NK-92 (cell line): ENCODE data around the gene CEACAM6.

Source experiments
- DNase-seq: peaks from one replicate; lab custom pipeline; 2025; ENCODE audit not compliant: unreplicated experiment; lab: John Stamatoyannopoulos, UW

CEACAM6 gene

DNA sequence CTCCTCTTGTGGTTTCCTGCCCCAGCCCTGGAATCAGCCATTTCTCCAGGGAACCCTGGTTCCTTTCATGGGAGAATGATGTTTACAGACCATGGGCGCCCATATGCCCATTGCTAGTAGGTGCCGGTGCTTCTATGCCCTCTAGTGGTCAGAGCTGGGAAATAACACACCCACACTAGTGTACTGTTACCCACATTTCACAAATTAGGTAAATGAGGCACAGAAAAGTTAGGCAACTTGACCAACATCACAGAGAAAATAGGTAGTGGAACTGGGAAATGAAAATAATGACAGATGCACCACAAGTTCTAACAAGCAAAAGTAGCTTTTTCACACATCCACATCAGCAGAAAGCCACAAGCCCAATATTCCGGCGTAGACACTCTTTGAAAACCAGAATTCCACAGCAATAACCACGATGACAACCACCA lies 39.7 kb downstream of the CEACAM6 start:
- DNase-seq = no peak

DNA sequence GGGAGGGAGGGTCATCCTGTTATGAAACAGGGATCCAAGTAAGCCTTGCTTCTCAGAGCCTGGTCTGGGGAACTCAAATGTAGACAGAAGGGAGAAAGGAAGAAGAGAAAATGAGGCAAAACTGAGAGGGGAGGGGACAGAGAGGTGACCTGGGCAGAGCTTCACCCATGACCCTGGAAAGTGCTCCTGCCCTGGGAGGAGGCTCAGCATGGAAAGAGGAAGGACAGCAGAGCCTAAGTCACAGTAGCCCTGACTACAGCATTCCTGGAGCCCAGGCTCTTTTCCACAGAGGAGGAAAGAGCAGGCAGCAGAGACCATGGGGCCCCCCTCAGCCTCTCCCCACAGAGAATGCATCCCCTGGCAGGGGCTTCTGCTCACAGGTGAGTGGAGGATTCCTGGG lies 41.0 kb downstream of the CEACAM6 start, which contains the start of gene CEACAM3:
TSS of gene CEACAM3 (plus strand) at position 226 of the 400 bp plus-strand sequence. CDS start at position 317, 91 bp downstream.
- DNase-seq = no peak

DNA sequence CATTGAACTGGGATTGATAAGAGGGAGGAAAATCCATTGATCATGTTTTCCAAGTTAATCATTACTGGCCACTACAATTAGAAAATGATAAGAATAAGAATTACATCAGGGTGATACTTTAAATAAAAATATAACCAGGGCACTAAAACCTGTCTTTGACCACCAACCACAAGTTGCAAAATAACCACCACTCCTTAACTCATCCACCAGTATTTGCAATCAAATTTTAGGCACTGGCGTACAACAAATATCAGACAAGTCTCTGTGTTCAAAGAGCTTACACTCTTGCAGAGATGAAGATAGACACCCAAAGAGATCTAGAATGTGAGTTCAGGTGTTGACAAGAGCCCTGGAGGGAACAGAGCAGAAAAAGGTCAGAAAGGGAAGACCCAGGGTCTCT lies 41.6 kb downstream of the CEACAM6 start:
- DNase-seq = no peak

DNA sequence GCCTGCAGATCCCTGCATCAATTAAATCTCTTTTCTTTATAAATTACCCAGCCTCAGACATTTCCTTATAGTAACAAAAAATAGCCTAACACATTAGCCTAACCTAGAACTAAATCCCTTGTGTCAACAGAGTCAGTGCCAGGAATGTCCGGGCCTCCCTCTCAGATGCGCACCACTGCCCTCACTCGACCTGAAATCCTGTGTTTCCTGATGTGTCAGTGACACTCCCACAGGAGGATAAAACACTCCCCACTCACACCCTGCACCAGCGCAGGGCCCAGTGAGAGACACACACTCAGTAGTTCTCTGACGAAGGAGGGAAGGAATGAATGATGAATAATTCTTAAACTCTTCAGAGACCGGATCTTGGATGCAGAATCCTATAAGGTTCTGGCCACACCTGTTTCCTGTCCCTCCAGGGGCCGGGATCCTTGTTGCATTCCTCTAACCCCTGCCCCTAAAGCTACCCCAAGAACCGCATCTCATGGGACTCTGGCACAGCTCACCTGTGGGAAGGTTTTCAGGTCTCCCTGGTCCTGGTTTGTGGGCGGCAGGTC lies 44.2 kb downstream of the CEACAM6 start:
- DNase-seq = no peak

DNA sequence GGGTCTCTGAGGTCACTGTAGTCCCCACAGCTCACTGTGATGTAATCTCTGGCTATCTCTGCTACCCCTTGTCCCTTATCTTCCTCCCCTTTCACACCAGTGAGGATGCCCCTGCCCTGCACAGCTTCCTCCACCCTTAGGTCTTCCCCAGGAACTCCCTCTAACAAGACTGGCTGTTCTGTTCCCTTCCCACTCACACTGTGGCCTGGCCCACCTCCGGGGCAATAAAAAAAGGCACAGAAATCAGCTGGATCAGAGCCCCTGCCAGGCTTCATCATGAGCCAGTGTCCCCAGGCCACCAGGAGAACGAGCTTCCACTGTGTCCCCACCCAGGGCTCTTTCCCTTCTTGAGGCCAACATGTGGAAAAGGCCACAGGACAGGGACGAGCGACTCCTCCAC lies 45.7 kb downstream of the CEACAM6 start:
- DNase-seq = no peak

DNA sequence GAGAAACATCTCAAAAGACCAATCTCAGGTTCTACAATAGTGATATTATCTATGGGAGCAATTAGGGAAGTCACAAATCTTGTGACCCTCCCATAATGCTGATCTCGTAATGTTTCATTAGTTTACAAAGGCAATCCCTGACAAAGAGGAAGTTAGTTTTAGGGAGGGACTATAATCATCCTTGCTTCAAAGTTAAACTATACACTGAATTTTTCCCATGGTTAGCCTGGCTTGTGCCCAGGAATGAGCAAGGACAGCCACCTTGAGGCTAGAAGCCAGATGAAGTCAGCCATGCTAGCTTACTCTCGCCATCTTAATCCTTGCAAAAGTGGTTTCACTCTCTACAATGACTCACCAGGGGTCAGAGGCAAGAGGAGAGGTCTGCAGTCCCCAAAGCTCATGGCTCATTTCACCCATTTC lies 46.5 kb downstream of the CEACAM6 start:
- DNase-seq = no peak

DNA sequence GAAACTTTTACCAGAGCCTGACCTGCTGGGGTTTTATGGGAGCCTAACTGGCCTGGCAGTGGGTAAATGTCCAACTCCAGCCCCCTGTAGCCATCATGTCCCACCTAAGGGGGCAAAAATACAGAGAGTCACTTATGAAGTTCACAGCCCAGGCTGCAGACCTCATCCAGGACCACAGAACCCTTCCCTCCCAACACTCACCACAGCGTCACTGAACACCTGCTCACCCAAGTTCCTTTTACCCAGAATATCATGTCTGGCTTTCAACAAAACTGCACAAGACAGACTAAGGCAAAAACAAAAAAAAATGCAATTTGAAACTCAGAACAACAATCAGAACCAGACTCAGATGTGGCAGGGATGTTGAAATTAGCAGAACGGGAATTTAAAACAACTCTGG lies 47.4 kb downstream of the CEACAM6 start:
- DNase-seq = no peak

DNA sequence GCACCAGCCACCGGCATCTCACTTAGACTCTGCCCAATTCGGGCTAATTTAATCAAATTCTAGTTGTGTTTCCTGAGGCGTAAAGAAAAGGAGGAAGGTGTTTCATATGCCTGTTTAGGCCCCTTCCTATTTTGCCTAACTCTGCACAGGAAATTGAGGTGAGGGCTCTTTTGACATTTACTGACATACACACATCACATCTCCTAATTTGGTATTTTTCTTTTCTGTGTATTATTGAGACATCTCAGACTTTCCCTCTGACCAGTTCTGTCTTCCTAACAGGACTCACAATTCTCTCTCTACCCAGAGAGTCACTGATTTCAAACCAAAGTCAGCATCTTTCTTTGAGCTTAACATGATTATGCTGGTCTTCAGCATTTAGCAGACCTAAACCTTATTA lies 49.0 kb downstream of the CEACAM6 start:
- no peak for DNase-seq

DNA sequence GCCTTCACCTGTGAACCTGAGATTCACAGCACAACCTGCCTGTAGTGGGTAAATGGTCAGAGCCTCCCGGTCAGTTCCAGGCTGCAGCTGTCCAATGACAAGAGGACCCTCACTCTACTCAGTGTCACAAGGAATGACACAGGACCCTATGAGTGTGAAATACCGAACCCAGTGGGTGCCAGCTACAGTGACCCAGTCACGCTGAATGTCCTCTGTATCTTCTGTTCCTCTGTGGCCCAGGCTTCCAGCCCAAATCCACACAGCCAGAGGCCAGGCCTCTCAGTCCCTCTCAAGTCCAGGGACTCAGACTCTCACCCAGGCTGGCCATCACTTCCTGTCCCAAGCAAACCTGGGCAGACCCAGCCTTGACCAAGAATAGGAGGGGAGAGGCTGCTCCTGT lies 51.8 kb downstream of the CEACAM6 start:
- no peak for DNase-seq

DNA sequence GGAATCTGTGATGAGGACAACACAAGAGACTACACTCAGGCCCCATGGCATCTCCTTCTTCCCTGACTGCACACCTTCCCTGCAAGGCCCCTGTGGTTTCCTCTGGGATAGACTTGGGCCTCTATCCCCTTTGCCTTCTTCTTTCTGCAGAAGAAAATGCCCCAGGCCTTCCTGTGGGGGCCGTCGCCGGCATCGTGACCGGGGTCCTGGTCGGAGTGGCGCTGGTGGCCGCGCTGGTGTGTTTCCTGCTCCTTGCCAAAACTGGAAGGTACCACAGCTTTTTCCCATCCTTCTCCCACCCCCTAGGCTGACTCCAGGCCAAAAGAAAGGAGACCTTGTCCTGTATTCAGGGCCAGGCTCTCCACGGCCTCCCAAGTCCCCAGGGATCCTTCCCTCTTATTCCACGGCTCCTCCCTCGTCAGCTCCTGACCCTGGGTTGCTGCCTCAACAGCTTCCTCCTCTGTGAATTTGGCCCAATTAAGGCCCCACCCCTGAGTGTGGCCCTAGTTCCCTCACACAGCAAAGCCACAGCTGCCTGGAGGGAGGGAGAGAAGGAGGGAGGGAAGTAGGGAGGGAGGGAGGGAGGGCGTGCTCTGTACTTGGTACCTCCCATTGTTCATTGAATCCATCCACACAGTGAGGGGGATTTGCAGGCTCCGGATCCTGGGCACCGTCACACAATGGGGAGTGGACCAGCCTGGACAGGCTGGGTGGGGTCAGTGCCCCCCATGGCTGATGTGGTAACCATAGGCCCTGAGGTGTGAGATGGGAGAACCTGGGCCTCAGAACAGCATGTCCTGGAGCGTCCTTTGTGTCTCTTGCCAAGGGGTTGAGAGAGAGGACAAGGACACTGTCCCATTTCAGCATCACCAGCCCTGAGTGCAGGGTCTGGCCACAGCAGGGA lies 53.6 kb downstream of the CEACAM6 start:
- no peak for DNase-seq

DNA sequence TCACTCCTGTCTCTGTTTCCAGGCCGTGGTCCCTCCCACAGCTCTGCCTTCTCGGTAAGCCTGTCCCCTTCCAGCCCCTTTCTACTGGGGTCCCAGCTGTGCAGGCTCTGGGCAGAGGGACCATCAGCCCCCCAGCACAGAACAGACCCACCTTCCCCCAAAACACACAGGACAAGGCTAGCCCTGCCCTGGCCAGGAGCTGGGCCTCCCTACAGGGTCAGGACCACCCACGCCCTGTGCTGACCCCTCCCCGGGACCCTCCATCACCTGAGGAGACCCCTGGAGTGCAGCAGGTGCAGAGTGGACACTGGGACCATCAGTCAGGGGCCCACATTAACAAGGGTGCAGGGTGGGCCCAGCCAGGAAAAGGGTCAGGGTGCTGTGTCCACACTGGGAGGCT lies 55.0 kb downstream of the CEACAM6 start:
- no peak for DNase-seq

DNA sequence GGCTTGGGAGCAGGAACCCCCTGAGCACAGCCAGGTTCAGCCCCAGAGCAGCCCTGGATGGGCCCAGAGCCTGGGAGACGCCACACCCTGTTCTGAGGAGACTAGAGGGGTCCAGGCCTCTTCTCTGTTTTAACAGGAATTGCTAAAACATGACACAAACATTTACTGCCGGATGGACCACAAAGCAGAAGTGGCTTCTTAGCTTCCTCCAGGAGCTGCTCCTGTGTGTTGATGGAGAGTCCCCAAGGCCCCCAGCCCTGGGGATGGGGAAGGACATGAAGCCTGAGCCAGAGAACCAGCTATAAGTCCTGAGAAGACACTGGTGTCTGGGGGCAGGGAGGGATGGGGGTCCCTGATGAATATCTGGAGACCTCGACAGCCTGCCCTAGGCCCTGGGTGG lies 55.7 kb downstream of the CEACAM6 start:
- no peak for DNase-seq

DNA sequence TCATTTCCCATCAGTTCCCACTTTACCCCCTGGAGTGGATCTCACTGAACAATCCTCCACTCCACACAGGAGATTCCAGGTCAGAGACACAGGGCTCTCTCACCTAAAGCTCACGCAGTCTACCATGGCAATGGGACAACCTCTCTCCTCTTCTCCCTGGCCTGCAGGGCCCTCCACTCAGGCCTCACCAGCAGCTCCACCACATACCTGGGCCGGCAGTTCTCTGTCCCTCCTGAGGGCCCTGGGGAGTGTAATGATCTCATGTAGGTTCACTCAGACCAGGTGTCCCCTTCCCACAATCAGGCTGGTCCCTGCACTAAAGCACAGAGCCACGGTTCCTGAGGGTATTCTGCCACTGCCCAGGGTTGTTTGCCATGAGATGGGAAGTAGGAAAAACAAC lies 56.7 kb downstream of the CEACAM6 start:
- DNase-seq = no peak

DNA sequence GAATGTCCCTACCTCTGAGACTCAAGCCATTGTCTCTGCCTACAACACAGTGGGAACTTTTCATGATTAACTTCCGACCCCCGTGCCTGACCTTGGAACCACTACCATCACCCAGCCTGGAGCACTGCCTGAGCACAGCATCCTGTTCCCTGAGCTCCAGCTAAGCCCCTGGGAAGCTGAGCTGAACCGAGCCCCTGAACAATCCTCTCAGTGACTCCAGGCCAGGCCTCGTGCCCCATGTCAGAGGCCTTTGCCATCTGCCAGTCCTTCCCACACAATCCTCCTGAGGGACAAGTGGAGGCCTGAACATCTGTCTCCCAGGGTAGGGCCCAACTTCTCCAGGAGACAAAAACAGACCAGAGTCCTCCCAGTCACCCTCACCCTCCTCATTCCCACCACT lies 58.6 kb downstream of the CEACAM6 start:
- no peak for DNase-seq

DNA sequence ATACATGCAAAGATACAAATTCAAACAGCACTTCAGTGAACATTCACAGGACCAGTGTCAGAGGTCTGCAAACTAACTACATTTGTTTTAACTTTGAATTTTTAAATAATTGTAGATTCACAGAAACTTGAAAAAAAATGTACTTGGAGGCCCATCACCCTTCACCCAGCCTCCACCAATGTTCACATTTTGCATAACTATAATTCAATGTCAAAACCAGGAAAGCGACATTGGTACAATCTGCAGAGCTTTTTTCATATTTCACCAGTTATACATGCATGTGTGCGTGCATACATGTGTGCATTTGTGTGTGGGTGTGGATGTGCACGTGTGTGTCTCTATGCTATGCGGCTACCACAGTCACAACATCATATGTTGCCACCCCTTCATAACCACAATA lies 60.0 kb downstream of the CEACAM6 start:
- no peak for DNase-seq

DNA sequence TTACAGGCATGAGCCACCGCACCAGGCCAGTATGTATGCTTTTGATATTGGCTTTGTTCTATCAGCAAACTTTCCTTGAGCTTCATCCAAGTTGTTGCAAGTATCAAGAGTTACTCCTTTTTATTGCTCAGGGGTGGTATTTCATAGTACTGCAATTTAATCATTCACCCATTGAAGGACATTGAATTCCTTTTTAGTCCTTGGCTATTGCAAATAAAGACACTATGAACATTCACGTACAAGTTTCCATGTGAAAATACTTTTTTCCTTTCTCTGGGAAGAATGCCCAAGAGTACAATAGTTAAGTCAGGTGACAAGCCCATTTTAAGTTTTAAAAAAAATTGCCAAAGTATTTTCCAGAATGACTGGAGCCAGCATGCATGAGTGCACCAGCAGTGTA lies 61.4 kb downstream of the CEACAM6 start:
- no peak for DNase-seq

DNA sequence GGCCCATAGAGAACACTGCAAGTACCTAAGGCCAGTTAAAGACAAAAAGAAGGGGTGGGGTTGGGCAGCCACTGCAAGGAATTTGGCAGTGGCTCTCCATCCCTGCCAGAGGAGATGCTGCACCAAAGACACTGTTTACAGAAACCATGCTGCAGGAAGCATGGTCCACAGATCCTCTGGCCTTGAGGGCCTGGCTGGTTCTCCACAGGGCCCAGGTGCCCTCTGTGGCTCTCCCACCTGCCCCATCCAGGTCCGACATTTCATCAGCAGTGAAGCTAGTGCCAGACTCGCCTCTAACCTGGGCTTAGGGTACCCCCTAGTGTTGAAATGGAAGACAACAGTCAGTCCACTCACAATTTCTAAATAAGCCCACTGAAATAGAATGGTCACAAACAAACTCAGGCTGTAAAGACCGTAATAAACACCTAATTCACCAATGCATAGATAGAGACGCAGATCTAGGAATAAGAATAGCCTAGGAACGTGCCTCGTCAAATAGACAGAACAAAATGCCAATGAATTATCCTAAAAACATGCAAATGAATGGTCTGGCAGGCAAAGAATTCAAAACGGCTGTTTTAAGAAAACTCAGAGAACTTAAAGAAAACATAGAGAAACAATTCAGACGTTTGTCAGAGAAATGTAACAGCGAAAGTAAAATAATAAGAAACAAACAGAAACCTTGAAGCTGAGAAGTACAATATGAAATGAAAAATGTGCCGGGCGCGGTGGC lies 65.8 kb downstream of the CEACAM6 start:
- DNase-seq = no peak
